ENCODE data around the gene L3HYPDH.

L3HYPDH gene

DNA sequence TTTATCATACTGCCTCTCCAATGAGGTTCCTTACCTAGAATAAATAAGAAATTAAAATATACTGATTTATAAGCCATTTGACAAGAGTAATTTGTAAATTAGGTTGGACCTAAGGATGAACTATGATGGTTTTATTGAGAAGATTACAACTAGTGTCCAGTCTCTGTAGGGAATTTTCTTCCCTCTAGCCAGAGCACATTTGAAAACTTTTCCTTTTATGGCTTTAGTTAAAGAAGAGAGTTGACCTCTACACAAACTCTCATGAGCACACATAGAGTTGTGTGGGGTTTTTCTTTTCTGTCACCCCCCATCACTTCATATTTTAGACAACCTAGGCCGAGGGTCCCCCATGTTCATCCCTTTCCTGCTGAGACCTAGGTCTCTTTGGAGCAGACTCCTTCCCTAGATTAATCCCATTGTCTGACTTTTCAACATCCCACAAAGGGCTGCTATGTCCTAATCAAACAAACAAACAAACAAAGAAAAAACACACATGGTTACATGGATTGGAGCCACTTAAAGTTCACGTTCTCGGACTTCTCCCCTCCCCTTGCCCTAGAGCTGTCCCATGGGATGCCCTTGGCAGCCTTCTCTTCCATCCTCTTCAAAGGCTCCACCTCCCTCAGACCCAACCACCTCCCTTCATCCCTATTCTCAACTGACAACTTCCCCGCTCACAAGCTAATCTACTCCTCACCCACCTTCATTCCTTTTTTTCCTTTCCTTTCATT is 59.7 kb downstream of the L3HYPDH start:
- TF ChIP-seq, protein P1, sequence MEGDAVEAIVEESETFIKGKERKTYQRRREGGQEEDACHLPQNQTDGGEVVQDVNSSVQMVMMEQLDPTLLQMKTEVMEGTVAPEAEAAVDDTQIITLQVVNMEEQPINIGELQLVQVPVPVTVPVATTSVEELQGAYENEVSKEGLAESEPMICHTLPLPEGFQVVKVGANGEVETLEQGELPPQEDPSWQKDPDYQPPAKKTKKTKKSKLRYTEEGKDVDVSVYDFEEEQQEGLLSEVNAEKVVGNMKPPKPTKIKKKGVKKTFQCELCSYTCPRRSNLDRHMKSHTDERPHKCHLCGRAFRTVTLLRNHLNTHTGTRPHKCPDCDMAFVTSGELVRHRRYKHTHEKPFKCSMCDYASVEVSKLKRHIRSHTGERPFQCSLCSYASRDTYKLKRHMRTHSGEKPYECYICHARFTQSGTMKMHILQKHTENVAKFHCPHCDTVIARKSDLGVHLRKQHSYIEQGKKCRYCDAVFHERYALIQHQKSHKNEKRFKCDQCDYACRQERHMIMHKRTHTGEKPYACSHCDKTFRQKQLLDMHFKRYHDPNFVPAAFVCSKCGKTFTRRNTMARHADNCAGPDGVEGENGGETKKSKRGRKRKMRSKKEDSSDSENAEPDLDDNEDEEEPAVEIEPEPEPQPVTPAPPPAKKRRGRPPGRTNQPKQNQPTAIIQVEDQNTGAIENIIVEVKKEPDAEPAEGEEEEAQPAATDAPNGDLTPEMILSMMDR (conservative IDR thresholded peaks at IDR 0.05; ENCODE audit: low read depth) = no peak
- CTCF ChIA-PET = interaction anchor here (0.7 kb wide), 1 partner anchor 14 kb away, joined by 3 read pairs; no protein-coding TSS in a partner anchor
- POLR2A ChIA-PET (ENCODE audit: low non-redundant PET) = no interaction called here
- no peak overlapping the region for H3K27ac ChIP-seq
- DNase-seq (ENCODE audit: low spot score) = no peak
